Hepatocyte (in vitro differentiated cells): Measurements from ENCODE around the gene CPT2.

Experiments used
- EZH2 ChIP-seq: fragments of 200-600 bp; sonication (generic); IDR thresholded peaks from 2 replicates; pipeline ENCODE4 v1.6.1; 2016; ENCODE audit warnings: antibody characterized with exemption, mild to moderate bottlenecking, borderline replicate concordance
- EZH2phosphoT487 ChIP-seq: fragments of 200-600 bp; sonication (generic); IDR thresholded peaks from one replicate; pipeline ENCODE4 v1.6.1; 2018; ENCODE audit warnings: antibody characterized with exemption, mild to moderate bottlenecking, low read depth, moderate library complexity; ENCODE audit not compliant: unreplicated experiment, severe bottlenecking
- TF ChIP-seq, protein P1 (sequence below): fragments of 200-600 bp; sonication (generic); IDR thresholded peaks from 2 replicates; pipeline ENCODE4 v1.5.1; 2016; ENCODE audit warnings: antibody characterized with exemption, mild to moderate bottlenecking; ENCODE audit not compliant: poor library complexity

DNA sequence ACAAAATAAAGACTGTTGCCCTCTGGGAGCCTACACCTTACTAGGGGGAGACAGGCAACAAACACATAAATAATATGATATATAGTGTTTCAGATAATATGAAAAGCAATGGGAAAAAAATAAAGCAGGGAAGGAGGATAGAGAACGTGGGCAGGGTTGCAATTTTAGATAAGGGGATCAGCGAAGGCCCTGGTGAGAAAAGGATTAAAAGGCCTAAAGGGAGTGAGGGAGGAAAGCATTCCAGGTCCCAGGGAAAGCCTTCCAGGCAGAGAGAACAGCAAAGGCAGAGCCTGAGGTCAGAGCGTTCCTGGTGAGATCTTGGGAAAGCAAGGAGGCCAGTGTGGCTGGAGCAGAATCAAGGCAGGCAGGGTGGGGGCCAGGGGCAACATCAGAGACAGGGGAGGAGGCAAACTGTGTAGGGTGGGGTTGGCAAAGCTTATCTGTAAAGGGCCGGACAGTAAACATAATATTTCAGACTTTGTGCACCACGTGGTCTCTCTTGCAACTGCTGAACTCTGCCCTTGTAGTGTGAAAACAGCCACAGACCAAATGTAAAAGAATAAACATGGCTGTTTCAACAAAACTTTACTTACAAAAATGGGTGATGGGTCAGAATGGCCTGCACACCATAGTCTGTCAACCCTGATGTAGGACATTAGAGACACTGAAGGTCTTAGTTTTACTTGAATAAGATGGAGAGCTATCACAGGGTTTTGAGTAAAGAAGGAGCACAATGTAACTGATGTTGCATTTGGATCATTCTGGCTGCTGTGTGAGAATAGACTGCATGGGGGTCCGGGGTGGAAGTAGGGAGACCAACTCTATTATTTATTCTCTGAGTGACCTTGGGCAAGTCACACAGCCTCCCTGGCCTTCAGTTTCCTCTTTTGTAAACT, 13.3 kb upstream of the CPT2 start:
- TF ChIP-seq, protein P1, sequence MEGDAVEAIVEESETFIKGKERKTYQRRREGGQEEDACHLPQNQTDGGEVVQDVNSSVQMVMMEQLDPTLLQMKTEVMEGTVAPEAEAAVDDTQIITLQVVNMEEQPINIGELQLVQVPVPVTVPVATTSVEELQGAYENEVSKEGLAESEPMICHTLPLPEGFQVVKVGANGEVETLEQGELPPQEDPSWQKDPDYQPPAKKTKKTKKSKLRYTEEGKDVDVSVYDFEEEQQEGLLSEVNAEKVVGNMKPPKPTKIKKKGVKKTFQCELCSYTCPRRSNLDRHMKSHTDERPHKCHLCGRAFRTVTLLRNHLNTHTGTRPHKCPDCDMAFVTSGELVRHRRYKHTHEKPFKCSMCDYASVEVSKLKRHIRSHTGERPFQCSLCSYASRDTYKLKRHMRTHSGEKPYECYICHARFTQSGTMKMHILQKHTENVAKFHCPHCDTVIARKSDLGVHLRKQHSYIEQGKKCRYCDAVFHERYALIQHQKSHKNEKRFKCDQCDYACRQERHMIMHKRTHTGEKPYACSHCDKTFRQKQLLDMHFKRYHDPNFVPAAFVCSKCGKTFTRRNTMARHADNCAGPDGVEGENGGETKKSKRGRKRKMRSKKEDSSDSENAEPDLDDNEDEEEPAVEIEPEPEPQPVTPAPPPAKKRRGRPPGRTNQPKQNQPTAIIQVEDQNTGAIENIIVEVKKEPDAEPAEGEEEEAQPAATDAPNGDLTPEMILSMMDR, result no peak
- TF ChIP-seq EZH2phosphoT487 (no peak), EZH2 (no peak)
